Keratinocyte (primary cell): Measurements from ENCODE around the gene MORN2. TPM values are rescaled to one million over a fixed set of nuclear protein-coding genes. Genes with fewer than 3 reads are reported as not detected.

Experiments
- DNase-seq: peaks from one replicate; pipeline ENCODE4 v3.0.0-alpha.2; 2011; ENCODE audit warnings: low read depth, missing footprints, low spot score
- FAIRE-seq: peaks from 2 replicates; lab custom pipeline; 2011; peaks lifted over from hg19 to GRCh38; lab: Jason Lieb, UNC
- H2AFZ ChIP-seq: 2 replicates; pipeline ENCODE4 v1.6.0; 2012; ENCODE audit warnings: low read length, control low read depth, inconsistent platforms; ENCODE audit not compliant: control insufficient read depth
- H3K27ac ChIP-seq: 2 replicates; pipeline ENCODE4 v1.5.1; 2011; ENCODE audit warnings: low read length; ENCODE audit not compliant: control insufficient read depth, insufficient read depth
- H3K27me3 ChIP-seq: 3 replicates; pipeline ENCODE4 v1.6.0; 2011; ENCODE audit warnings: low read length; ENCODE audit not compliant: control insufficient read depth, insufficient read depth; ENCODE audit errors: extremely low read depth
- H3K36me3 ChIP-seq, 2 experiments: 2 replicates in 1 of 2; 3 replicates in 1 of 2; pipeline ENCODE4 v1.5.1; 2011; ENCODE audit warnings: low read length in 2 of 2, mild to moderate bottlenecking in 1 of 2; ENCODE audit not compliant: control insufficient read depth in 2 of 2, insufficient read depth in 2 of 2; ENCODE audit errors: extremely low read depth in 1 of 2
- H3K4me1 ChIP-seq: 3 replicates; pipeline ENCODE4 v1.5.1; 2011; ENCODE audit warnings: low read length; ENCODE audit not compliant: control insufficient read depth, insufficient read depth; ENCODE audit errors: extremely low read depth
- H3K4me2 ChIP-seq: 3 replicates; pipeline ENCODE4 v1.6.0; 2011; ENCODE audit warnings: low read depth, low read length; ENCODE audit not compliant: control insufficient read depth, insufficient read depth; ENCODE audit errors: extremely low read depth
- H3K4me3 ChIP-seq, 3 experiments: fragments of 200-600 bp in 1 of 3; sonication (generic) in 1 of 3; 2 replicates in 2 of 3; 3 replicates in 1 of 3; pipeline ENCODE4 v1.5.1; 2011 to 2016; ENCODE audit warnings: low read length in 3 of 3, mild to moderate bottlenecking in 3 of 3, control low read depth in 2 of 3, inconsistent platforms in 1 of 3, low read depth in 1 of 3, mixed read lengths in 1 of 3, mixed run types in 1 of 3, moderate library complexity in 1 of 3; ENCODE audit not compliant: control insufficient read depth in 2 of 3, insufficient read depth in 2 of 3; ENCODE audit errors: extremely low read depth in 1 of 3
- H3K79me2 ChIP-seq: 2 replicates; pipeline ENCODE4 v1.6.0; 2012; ENCODE audit warnings: low read length; ENCODE audit not compliant: control insufficient read depth, insufficient read depth
- H3K9ac ChIP-seq: 3 replicates; pipeline ENCODE4 v1.6.0; 2011; ENCODE audit warnings: low read length; ENCODE audit not compliant: control insufficient read depth, insufficient read depth; ENCODE audit errors: extremely low read depth
- H3K9me1 ChIP-seq: 3 replicates; pipeline ENCODE4 v1.6.0; 2011; ENCODE audit warnings: low read length; ENCODE audit not compliant: control insufficient read depth, insufficient read depth; ENCODE audit errors: extremely low read depth
- H3K9me3 ChIP-seq: 2 replicates; pipeline ENCODE4 v1.5.1; 2012; ENCODE audit warnings: low read depth, low read length; ENCODE audit not compliant: control insufficient read depth
- H4K20me1 ChIP-seq: 3 replicates; pipeline ENCODE4 v1.6.0; 2011; ENCODE audit warnings: low read length; ENCODE audit not compliant: control insufficient read depth, insufficient read depth; ENCODE audit errors: extremely low read depth
- EZH2 ChIP-seq: IDR thresholded peaks from one replicate; pipeline ENCODE4 v1.6.1; 2012; ENCODE audit warnings: inconsistent platforms, mild to moderate bottlenecking, low read length, moderate library complexity
- dilution Hi-C: fragments of 300-500 bp; cut with MboI; formaldehyde crosslinking; loops from one replicate; pipeline ENCODE4 v1.7.0; 2020; ENCODE audit warnings: low sequenced_read_pairs; ENCODE audit not compliant: extremely low pct_ligation_motif_present
- polyA plus RNA-seq, 5 experiments: library from polyadenylated mRNA; depleted of rRNA in 3 of 5; stranded (reverse) in 3 of 5; stranded (forward) in 1 of 5; unstranded in 1 of 5; fragments of >200 nt; gene quantifications; 1 replicate in 1 of 5; 2 replicates in 3 of 5; 3 replicates in 1 of 5; pipeline versions ENCODE4 v1.2.1 to v1.2.3, GENCODE V29; 2011 to 2012; ENCODE audit warnings: missing spikeins in 2 of 5, low read depth in 1 of 5, low replicate concordance in 1 of 5
- TF ChIP-seq, protein P1 (sequence below), 3 experiments: IDR thresholded peaks in 1 of 3; conservative IDR thresholded peaks in 1 of 3; optimal IDR thresholded peaks in 1 of 3; 2 replicates in 2 of 3; 3 replicates in 1 of 3; pipeline versions ENCODE3 to v1.5.1; 2011; ENCODE audit warnings: low read length in 3 of 3, mild to moderate bottlenecking in 3 of 3, moderate library complexity in 2 of 3, control low read depth in 1 of 3, inconsistent platforms in 1 of 3; ENCODE audit not compliant: insufficient read depth in 2 of 3; ENCODE audit errors: extremely low read depth in 1 of 3

MORN2 gene
- polyA plus RNA-seq, 1 donor (not counting 4 experiments of a cell fraction or from before 2014, with no cell fraction given): 22.5 TPM

- H3K4me2 ChIP-seq: peak overlapping the region; percentile 70
- no peaks in the 10 kb centered on the region for H3K36me3 ChIP-seq
- DNase-seq: no peak
- peak overlapping the region; percentile 68 to 83 (median 70) for H3K4me3 ChIP-seq
- H3K9me1 ChIP-seq: no peaks in the 10 kb centered on the region
- peak; percentile 67 for FAIRE-seq
- H3K4me1 ChIP-seq: peaks cover 13% of the 10 kb centered on the region
- peak overlapping the region; percentile 100 for H2AFZ ChIP-seq
- no peaks in the 10 kb centered on the region for H3K9me3 ChIP-seq
- TF ChIP-seq EZH2: no peak
- TF ChIP-seq, protein P1, sequence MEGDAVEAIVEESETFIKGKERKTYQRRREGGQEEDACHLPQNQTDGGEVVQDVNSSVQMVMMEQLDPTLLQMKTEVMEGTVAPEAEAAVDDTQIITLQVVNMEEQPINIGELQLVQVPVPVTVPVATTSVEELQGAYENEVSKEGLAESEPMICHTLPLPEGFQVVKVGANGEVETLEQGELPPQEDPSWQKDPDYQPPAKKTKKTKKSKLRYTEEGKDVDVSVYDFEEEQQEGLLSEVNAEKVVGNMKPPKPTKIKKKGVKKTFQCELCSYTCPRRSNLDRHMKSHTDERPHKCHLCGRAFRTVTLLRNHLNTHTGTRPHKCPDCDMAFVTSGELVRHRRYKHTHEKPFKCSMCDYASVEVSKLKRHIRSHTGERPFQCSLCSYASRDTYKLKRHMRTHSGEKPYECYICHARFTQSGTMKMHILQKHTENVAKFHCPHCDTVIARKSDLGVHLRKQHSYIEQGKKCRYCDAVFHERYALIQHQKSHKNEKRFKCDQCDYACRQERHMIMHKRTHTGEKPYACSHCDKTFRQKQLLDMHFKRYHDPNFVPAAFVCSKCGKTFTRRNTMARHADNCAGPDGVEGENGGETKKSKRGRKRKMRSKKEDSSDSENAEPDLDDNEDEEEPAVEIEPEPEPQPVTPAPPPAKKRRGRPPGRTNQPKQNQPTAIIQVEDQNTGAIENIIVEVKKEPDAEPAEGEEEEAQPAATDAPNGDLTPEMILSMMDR (optimal IDR thresholded peaks at IDR 0.05 in 1 of 3, IDR thresholded peaks at IDR 0.05 in 1 of 3, conservative IDR thresholded peaks at IDR 0.05 in 1 of 3; ENCODE audit: extremely low read depth in 1 of 3, insufficient read depth in 2 of 3, low read length in 3 of 3): no peak
- dilution Hi-C loops: no loop called here
- no peaks in the 10 kb centered on the region for H3K27me3 ChIP-seq
- H3K79me2 ChIP-seq: peaks cover 29% of the 10 kb centered on the region
- H3K9ac ChIP-seq: peak overlapping the region; percentile 76
- H4K20me1 ChIP-seq: no peaks in the 10 kb centered on the region
- H3K27ac ChIP-seq: peak overlapping the region; percentile 81
These were observed 575 bp upstream of the MORN2 start for GRCh38 chr2:38875227-38875575.

GRCh38 chr2:38876407-38876806, 631 bp downstream of the MORN2 start:
- DNase-seq: no peak
- Histone ChIP-seq H3K27me3 (no peaks in the 10 kb centered on the region), H3K4me3 (peak overlapping the region; percentile 68 to 83 (median 70)), H3K4me2 (peak overlapping the region; percentile 70), H4K20me1 (no peaks in the 10 kb centered on the region), H3K79me2 (peaks cover 26% of the 10 kb centered on the region), H3K4me1 (peaks cover 13% of the 10 kb centered on the region), H3K27ac (peak overlapping the region; percentile 81), H3K9ac (peak overlapping the region; percentile 76), H3K9me1 (no peaks in the 10 kb centered on the region), H3K36me3 (no peaks in the 10 kb centered on the region), H3K9me3 (no peaks in the 10 kb centered on the region), H2AFZ (peak overlapping the region; percentile 100)
- FAIRE-seq: no peak
- dilution Hi-C loops: no loop called here
- TF ChIP-seq, protein P1 (optimal IDR thresholded peaks at IDR 0.05 in 1 of 3, IDR thresholded peaks at IDR 0.05 in 1 of 3, conservative IDR thresholded peaks at IDR 0.05 in 1 of 3; ENCODE audit: extremely low read depth in 1 of 3, insufficient read depth in 2 of 3, low read length in 3 of 3): no peak
- TF ChIP-seq EZH2: no peak
